Spleen (tissue), 7 donors: Measurements from ENCODE around the gene DTX4.

Source experiments
- CTCF ChIP-seq, 11 experiments: fragments of 200-600 bp in 7 of 11; fragments of 450-650 bp in 4 of 11; sonication (generic) in 4 of 11; IDR thresholded peaks in 8 of 11; conservative IDR thresholded peaks in 3 of 11; 1 replicate in 7 of 11; 2 replicates in 4 of 11; pipeline versions ENCODE4 v1.4.0 to v1.8.0; 2016 to 2021; ENCODE audit warnings: antibody characterized with exemption in 11 of 11, inconsistent platforms in 4 of 11, mild to moderate bottlenecking in 1 of 11
- POLR2AphosphoS5 ChIP-seq, 3 donors: sonication (generic); formaldehyde crosslinking; IDR thresholded peaks; one replicate each; pipeline ENCODE4 v1.5.1; 2017; ENCODE audit warnings: antibody characterized with exemption in 3 of 3
- donor health status: DM: no; HTN: no; CAD: no; lungs with moderate emphysema.
- donor health status: DM: no; HTN: no; CAD: no.
- donor health status: DM: no; HTN: no; CAD: no.

- no peak for TF ChIP-seq CTCF (IDR thresholded peaks at IDR 0.05 in 8 of 11, conservative IDR thresholded peaks at IDR 0.05 in 3 of 11)
- peak in 1 of 3 donors; percentile 54 for TF ChIP-seq POLR2AphosphoS5 (IDR thresholded peaks at IDR 0.05)
These were observed 11.8 kb downstream of the DTX4 start for GRCh38 chr11:59183771-59184170.
